Amniotic epithelial cell (primary cell): ENCODE data around the gene CDH13.
A peak's percentile ranks its signal among the peaks of the same experiment; 100 is the strongest.

Source experiments
- DNase-seq: peaks from one replicate; pipeline ENCODE4 v3.0.0-alpha.2; 2010; ENCODE audit warnings: low read depth

The CDH13 gene

DNA sequence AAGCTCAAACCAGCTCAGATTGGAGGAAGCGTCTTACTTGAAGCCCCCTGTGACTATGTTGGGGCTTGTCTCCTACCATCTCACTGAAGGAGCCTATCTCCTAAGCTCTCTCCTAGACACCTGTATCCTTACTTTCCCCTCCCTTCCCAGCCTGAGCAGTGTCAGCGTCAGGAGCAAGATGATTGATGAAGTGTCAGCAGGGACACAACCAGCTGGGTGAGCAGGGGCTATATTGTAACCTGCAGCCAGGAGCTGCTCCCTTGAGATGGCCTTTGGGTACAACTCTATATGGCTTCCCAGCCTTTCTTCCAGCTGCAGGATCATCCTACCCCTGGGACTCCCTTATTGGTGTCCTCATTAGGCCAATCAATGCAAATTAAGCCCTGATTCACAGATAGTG lies 1097.8 kb downstream of the CDH13 start:
- DNase-seq, result no peak

DNA sequence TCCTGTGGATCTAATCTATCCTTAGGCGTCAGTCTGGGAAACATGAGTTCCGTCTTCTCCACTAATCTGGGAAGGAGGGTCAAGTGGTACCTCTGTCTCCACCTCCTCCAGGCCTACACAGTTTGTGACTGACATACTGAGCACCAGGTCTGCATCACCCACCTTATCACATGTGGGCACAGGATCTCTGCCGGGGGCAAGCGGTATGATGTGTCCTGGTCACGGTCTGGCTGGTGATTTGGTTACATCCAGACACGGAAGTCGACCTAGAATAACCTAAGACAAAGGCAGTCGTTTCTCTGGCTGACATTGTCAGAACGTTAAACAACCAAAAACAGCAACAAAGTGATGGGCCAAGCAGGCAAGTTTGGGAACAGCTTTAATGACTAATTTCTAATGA lies 1098.5 kb downstream of the CDH13 start:
- no peak for DNase-seq

DNA sequence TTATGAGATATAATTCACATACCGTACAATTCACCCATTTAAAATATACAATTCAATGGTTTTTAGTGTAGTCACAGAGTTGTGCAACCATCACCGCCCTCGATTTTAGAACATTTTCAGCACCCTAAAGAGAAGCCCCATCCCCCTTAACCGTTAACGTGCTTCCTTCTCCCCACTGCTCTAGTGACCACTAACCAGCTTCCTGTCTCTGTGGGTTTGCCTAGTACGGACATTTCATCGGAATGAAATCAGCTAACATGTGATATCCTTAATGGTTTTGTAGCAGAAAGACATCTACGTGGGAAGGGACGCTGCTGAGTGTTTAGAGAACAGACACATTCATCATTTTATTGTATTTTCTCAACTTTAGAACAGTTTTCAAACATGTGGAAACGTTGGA lies 1100.2 kb downstream of the CDH13 start:
- no peak for DNase-seq

DNA sequence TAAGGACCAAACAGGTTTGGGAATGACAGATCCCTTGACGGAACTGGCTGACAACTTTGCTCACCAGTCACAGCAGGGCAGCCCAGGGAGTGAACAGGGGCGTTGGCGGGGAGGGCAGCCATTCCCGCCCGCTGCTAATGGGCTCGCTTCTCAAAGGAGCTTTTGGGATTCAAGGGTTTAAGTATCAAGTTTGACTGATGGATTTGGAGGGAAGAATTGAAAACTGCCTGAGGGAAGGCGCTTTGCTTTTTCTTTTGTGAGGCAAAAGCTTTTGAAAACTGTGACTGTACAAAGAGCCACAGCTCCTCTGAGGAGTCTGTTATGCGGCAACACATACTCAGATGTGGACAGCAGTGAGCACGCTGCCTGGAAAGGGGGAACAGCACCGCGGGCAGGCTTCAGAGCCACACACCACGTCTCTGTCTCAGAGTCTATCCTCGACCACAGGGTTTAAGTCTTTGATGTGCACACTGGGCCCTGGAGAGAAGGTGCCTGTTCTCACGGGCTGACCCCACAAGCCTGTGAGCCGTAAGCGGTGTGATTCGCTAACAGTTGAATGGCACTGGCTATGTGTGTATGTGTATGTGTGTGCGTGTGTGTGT lies 1101.1 kb downstream of the CDH13 start:
- DNase-seq, result no peak

DNA sequence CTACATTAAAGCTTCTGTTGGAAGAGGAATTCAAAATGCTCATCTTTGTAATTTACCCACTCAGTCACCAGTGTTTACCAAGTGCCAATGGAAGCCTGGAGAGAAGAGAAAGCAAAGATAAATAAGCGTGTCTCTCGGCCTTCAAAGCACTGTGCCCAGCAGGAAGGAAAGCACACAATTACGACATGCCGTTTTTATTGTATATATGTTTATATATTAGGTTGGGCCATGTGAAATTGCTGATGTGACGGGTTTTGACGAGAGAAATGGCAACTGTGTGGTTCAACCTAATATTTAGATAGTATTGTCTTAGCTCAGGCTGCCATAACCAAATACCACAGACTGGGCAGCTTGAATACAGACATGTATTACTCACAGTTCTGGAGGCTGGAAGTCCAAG lies 1101.7 kb downstream of the CDH13 start:
- no peak for DNase-seq

DNA sequence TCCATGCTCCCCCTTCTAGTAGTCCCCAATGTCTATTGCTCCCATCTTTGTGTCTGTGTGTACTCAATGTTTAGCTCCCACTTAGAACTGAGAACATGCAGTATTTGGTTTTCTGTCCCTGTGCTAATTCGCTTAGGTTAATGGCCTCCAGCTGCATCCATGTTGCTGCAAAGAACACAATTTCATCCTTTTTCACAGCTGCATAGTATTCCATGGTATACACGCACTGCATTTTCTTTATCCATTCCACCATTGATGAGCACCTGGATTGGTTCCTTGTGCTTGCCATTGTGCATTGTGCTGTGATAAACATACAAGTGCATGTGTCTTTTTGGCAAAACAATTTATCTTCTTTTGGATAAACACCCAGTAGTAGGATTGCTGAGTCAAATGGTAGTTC lies 1104.0 kb downstream of the CDH13 start:
- no peak for DNase-seq

DNA sequence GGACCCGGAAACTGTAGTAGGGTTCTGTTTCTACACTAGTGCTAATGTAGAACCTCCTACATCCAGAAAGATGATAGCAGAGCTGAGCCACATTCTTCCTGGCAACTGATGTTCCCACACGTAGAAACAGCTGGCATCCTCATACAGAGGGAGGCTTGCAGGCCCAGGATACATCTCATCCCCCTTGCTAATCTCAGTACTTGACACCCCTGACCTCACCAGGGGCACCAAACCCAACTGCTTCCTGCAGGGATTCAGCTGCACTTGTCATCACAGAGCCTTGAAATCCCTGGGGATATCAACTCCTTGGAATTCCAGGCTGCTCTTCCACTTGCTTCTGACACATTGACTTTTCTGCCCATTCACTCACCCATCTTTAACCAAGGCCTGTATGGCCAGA lies 1105.8 kb downstream of the CDH13 start:
- DNase-seq, result no peak

DNA sequence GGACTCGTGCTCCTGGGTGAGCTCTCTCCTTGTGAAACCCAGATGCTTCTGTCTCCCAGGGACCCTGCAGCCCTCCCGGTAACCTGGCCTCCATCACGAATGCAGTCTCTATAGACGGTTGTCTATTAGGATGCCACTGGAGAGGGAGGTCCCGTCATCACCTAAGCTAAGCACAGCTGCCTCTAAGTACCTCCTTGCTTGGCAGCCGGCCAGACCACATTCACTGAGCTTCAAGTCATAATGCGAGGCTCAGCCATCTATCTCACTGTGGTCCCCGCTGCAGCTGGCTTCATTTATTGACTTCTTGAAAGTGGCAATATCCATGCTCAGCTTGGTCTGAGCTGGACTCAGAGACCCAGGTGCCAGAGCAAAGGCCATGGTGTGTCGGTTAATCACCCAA lies 1106.5 kb downstream of the CDH13 start:
- DNase-seq, result no peak

DNA sequence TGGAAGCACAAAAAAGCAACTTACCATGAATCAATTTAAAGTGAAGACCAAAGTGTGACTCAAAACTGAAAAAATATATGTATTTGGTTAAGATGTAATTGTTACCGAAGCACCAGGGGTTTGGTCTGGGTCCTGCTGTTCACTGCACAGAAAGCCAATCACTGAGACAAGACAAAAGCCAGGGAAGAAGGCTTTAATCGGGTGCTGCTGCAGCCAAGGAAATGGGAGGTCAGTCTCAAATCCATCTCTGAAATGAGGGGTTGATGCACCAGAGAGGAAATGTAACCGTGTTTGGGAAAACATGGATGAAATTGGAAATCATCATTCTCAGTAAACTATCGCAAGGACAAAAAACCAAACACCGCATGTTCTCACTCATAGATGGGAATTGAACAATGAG lies 1107.4 kb downstream of the CDH13 start:
- no peak for DNase-seq

DNA sequence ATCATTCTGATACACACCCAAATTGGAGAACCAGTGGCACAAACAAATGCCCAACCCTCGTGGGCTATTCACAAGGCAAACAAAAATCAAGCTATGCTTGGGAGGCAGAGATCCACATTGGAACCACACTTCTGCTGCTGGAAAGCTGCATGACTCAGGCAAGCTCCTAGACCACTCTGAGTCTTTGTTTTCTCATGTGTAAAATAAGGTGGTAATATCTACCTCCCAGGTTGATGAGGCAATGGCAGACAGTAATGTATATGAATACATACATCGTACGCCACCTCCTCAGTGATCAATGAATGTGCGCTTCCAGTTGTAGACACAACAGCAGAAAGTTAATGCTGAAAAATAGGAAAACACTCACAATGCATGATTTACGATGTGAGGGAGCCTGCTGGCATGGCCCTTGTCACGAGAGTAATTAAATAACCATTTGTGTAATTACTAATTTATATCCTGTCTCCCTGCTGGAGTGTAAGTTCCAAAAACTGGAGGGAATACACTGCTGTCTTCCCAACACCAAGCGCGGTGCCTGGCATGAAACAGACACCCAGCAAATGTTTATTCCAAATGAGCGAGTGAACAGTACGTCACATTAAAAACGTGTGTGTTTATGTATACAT lies 1111.1 kb downstream of the CDH13 start:
- DNase-seq, result no peak

DNA sequence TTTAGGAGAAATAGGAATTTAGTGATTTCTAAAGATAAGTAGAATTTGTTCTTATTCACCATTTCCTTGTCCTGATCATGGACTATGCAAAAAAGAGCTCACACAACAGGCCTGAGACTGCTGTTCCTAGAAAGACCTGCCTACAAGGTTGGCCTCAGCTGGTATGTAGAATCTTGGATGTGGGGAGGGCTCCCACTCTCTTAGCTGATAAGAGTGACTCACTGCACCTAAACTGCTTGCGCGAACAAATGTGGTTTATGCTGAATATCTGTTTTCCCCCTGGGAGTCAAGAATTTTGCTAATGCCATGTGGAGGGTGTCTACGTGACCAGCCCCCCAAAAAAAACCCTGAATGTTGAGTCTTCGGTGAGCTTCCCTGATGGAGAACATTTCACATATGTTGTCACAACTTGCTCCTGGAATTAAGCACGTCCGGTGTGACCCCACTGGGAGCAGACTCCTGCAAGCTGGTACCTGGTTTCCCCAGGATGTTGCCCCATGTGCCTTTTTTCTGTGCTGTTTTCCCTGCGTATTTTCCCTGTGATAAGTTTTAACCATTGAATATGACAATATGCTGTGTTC lies 1112.2 kb downstream of the CDH13 start:
- peak; percentile 9 for DNase-seq

DNA sequence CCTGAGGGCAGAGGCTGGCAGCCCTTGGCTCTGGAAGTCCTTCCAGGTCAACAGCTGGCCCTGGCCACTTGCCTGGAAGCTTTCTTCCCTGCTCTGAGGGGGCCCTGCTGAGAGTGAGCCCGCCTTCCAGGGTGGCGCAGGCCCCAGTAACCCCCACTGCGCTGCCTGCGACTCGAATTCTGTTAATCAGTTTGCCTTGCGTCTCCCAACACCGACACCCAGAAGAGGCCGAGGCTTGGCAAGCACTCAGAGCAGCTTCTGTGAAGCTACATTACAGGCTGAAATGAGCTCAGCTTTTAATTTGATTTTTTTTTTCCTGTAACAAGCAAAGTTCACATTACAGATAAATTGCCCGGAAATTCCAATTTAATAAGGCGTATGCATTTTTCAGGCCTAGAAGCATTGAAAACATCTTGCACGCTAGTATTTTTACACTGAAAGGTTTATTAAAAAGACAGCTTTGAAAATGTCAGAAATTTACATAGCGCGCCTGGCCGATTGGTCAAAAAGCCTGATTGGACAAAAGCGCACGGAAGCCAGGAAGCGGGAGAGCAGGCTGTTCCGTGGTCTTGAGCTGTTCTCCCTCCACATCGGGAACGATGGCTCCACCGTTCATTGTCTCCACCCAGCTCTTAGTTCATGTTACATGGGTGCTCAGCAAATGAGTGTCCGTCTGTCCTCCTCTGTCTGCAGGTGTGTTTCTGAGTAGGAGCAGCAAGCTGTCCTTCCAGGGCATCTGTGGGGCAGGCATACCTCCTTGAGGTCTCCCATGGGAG lies 1115.5 kb downstream of the CDH13 start:
- no peak for DNase-seq

DNA sequence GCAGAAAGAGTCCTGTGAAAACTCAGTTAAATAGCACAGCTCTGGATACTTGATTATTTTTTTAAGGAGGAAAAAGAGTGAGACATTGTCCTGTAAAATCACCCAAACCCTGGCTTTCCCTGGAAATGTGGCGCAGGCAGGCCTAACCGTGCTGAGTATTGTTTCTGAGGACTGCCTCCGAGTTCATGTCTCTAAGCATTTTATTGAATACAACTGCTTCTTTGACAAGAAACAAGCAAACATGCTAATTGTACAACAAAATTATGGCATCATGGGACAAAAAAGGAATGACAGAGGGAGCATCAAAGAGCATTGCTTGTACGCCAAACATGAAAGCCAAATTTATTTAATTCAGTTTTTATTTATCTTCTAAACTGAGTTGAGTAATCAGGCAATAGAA lies 1116.5 kb downstream of the CDH13 start:
- no peak for DNase-seq

DNA sequence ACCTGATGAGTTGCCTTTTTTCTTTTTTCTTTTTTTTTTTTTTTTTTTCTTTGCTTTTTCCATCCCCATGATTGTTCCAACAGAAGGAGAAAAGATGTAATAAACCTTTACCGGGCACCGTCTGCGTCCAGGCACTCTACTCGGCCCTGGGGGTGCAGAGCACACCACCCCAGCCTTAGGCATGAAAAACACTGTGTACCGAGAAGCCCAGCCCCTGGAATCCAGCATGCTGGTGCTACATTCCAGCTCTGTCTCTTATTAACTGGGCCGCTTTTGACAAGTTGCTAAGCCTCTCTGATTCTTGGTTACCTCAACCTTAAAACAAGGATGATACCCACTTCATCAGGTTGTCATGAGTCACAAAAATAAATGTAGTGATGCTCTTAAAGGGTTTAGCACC lies 1117.0 kb downstream of the CDH13 start:
- DNase-seq, result no peak

DNA sequence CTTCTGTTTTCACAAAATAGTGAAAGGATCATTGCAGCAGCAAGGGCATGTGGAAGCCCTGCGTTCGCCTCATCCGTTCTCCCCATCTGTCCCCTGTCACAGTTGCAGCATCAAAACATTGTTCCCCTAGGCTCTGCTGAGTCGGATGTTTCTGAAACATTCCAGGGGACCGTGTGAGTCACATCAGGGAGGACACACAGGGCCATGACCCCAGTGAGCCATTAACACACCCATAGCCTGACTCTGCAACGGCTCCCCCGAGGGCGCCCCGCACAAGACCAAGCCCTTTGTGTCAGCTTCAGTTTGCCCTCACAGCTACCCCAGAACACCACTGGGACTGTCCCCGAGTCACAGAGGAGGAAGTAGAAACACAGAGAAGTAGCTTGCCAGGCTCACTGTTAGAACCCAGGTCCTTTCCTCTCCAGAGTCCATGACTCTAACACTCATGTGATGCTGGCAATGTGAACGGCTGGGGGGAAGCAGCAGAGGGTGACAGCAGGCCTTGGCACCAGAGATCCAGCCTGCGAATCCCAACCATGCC lies 1117.7 kb downstream of the CDH13 start:
- DNase-seq, result no peak

DNA sequence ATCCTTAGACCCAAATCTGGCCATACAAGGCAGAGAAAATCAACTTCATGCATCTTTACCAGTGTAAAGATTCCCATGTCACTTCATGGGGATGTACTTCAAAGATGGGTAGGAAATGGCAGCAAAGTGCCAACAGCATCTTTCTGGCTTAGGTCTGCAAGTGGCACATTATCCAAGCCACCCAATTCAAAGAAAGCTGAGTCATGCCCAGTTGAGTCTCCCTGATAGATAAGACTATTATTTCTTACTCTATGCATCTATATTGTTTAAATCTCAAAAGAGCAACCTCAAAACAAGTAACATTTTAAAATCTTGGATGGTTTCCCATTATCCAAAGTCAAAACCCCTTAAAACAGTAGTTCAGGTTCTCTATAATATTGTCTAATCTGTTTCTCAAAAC lies 1119.8 kb downstream of the CDH13 start:
- DNase-seq, result no peak

DNA sequence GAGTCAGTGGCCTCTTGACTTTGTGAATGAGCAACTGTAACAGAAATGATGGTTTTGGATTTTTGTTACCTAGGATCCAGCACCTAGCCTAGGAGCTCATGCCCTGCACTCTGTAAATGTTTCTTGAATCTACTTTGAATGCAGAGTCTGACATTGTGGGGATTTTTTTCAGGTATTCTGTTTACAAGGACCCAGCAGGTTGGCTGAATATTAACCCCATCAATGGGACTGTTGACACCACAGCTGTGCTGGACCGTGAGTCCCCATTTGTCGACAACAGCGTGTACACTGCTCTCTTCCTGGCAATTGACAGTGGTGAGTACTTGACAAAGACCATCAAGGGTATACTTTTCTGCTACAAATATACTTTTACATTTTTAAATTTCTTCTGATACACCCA lies 1121.2 kb downstream of the CDH13 start:
- DNase-seq, result no peak

DNA sequence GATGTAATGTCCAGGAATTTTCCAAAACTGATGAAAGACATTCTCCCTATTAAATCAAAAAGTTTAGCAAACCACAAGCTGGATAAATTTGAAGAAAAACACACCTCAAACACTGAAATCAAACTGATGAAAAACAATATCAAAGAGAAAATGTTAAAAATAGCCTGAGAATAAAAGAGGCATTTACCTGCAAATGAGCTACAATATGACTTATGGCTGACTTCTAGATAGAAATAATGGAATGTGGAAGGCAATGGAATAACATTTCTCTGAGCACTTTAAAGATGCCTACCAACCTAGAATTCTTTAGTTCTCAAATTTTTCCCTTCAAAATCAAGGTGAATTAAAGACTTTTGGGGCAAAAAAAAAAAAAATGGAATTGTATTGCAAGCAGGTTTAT lies 1128.6 kb downstream of the CDH13 start:
- no peak for DNase-seq

DNA sequence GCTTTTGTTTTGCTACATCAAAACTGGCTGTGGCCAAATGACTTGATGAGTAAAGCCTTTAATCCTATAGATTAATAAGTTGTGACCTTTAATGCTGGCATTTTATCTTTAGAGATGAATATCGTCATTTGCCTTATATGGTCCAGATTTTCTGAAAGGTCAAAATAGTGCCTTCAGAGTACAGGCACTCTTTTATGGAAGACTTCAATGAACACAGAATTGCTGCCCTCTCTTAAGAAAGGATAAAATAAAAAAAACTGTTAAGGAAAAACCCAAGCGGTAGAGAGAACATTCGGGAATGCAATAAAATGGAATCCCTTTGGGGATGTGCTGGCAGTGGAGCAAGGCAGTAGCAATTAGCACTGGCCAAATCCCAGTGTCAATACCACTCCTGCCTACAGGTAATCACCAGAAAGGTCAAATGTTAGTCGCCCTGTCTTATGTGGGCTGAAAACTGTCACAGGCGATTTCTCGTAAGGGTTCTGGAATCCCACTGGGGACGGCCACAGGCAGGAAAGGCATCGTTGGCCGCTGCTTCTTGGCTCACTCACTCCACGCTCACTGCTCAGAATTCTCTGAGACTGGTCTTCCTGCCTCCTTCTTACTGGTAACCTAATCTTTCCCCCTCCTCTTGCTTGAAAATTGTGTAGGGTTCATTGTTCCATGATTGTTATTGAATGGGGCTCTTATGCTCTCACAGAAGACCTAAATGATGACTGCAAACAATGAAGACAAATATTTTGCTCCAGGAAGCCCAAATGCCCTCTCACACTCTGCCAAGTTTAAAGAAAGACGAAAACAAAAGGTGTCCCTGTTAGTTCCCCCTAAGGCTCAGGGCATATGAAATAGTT lies 1135.6 kb downstream of the CDH13 start:
- DNase-seq, result no peak

DNA sequence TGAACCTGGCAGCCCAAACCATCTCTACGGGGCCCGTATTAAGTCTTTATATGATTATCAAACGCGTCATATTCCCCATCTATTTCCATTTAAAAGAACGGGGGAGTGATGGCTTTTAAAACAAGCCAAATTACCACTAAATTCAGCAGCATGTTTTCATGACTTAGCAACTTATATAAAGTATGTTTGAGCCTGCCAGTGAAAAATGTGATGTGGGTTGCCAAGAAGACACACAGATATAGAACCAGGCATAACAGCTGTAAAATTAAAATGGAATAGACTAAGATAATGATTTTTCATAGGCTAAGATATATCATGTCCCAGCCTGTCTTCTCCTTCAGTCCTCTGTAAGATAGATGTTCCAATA lies 1136.2 kb downstream of the CDH13 start:
- DNase-seq, result no peak

DNA sequence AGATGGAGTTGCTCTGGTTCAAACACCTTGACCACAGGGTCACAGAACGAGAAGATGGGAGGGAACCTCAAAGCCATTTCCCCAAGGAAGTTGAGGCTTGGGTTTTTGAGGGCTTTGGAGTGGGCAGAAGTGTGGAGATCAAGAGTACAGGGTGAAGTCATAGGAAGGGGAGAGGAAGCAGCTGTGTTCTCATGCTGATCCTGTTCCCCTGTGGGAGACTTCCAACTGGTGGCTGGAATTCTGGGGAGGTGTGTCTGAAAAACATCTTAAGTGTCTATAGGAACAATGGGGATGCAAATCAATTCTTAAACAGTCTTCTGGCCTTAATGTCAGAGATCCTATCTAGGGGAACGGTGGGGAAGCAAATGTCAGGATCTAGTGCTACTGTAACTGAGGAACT lies 1142.2 kb downstream of the CDH13 start:
- no peak for DNase-seq

DNA sequence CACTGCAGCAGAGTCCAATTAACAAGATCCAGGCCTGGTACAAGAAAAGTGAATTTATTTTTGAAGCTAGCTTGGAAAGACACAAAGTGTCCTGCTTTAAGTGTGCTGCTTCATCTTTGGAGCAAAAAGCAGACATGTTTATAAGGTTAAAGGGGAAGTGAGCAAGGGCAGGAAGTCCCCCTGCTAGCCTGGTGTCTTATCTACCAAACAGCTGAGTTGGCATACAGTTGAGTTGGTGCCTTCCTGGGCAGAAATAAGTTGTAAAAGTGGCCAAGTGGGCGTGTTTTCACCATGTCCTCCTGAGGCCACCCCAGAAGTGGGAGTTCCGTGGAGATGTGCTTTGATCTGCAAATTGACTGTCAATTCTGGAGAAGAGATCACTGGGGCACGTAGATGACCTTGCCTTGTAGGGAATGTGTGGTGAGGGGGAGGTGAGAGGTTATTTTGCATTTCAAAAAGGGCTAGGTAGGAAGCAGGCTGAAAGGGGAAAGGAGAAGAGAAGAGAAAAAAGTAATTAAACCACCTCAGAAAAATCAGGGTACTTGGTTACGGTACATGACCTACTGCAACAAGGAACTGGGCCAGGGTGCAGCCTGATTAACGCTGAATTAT lies 1142.7 kb downstream of the CDH13 start:
- DNase-seq, result no peak
